Erythroblast (primary cell): ENCODE data around the gene CLDN5.

ENCODE experiments used
- DNase-seq, 2 experiments: peaks; one replicate each; lab custom pipeline; 2025; lab: John Stamatoyannopoulos, UW
- GATA1 ChIP-seq: IDR thresholded peaks from 2 replicates; pipeline ENCODE4 v1.6.1; 2011; ENCODE audit warnings: low read depth, mild to moderate bottlenecking, control low read depth, low read length, moderate library complexity
- POLR2A ChIP-seq: IDR thresholded peaks from 2 replicates; pipeline ENCODE4 v1.6.1; 2011; ENCODE audit warnings: mild to moderate bottlenecking, low read length

CLDN5 gene

GRCh38 chr22:19510919-19511341 lies 13.3 kb downstream of the CLDN5 start:
- no peak for DNase-seq
- TF ChIP-seq POLR2A: no peak
- TF ChIP-seq GATA1: no peak

DNA sequence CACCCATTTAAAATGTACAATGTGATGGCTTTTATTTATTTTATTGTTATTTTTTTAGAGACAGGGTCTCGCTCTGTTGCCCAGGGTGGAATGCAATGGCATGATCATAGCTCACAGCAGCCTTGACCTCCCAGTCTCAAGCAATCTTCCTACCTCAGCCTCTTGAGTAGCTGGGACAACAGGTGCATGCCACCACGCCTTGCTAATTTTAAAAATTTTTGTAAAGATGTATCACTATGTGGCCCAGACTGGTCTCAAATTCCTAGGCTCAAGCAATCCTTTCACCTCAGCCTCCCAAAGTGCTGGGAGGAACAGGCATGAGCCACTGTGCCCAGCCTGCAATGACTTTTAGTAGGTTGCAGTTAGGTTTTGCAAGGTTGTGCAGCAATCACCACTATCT lies 14.3 kb downstream of the CLDN5 start:
- TF ChIP-seq POLR2A: no peak
- no peak for TF ChIP-seq GATA1
- DNase-seq: no peak

- TF ChIP-seq GATA1 (no peak), POLR2A (no peak)
- DNase-seq: no peak
Measured at GRCh38 chr22:19509191-19509590, 15.0 kb downstream of the CLDN5 start.

DNA sequence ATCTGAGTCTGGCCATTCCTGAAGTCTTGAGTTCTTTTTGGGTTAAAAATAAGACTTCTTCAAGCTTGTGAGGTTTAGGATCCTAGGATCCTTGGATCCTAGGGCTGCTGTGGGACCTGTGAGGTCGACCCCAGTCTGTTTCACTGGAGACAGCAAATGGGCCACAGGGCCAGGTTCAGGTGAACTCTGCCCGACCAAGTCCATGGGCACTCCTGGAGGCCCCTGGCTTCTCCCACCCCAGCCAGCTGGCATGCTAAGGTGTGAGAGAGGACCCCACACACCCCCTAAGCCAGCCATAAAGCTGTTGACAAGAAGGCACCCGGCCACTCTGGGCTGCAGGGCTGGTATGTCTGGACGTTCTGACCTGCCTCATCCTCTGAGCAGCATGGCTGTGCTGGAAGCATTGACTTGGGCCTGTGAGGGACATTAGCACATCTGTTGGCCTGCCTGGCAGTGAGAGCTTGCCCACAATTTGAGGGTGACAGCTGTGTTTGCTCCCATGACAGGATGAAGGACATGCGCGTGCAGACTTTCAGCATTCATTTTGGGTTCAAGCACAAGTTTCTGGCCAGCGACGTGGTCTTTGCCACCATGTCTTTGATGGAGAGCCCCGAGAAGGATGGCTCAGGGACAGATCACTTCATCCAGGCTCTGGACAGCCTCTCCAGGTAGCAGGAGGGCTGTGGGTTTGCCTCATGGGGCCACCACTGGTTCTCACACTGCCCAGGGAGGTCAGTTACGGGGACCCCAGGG lies 16.0 kb downstream of the CLDN5 start:
- TF ChIP-seq POLR2A: no peak
- no peak for TF ChIP-seq GATA1
- DNase-seq: no peak

DNA sequence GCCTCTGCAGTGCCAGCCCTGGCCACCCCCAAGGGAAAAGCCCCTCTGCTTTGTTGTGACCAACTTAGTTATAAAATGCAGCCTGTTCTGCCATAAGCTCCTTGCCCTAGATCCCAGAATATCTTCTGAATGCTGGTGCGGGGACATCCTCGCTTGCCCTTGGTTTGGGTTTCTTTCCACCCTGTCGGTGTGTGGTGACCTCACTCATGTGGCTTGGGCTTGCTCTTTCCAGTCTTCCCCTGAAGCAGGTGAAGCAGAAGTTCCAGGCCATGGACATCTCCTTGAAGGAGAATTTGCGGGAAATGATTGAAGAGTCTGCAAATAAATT lies 16.7 kb downstream of the CLDN5 start:
- no peak for DNase-seq
- no peak for TF ChIP-seq GATA1
- TF ChIP-seq POLR2A: no peak

- no peak for DNase-seq
- TF ChIP-seq GATA1 (no peak), POLR2A (no peak)
Measured at GRCh38 chr22:19506212-19506611, 18.0 kb downstream of the CLDN5 start.

DNA sequence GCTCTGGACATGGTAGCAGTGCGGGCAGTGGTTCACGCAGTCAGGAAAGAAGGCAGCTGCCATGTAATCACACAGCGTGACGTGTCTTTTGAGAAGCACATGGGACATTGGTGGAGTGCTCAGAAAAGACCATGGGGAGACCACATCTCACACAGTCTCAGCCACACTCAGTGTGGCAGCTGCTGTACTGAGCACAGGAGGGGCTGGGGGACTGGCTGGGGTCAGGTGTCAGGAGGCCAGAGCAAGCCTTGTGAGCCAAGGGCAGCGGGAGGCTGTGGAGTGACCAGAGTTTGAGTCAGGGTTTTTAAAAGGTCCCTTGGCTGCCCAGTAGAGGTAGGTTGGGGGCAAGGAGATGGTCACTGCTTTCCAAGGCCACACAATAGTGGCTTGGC lies 18.5 kb downstream of the CLDN5 start:
- TF ChIP-seq GATA1 (no peak), POLR2A (no peak)
- no peak for DNase-seq

- TF ChIP-seq GATA1 (no peak), POLR2A (no peak)
- DNase-seq: no peak
Measured at GRCh38 chr22:19504900-19505734, 19.1 kb downstream of the CLDN5 start.

DNA sequence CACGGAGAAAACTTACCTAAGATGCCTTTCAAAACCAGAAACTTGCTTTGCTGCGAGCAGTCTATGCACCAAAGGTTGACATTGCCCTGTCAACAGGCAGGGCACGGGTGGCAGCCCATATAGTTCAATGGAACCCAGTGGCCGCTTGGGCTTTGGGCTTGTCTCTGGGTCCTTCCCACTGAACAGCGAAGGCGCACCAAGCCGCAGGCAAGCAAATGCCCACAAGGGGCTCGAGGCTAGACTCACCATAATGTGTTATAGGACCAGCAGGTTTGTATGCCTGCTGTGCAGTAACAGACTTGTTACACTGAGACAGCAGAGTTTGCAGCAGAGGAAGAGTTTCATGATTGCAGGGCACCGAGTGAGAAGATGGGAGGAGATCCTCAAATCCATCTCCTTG lies 20.3 kb downstream of the CLDN5 start:
- TF ChIP-seq GATA1 (no peak), POLR2A (no peak)
- DNase-seq: no peak

- no peak for DNase-seq
- TF ChIP-seq GATA1: no peak
- TF ChIP-seq POLR2A: no peak
Measured at GRCh38 chr22:19503367-19503766, 20.8 kb downstream of the CLDN5 start.

DNA sequence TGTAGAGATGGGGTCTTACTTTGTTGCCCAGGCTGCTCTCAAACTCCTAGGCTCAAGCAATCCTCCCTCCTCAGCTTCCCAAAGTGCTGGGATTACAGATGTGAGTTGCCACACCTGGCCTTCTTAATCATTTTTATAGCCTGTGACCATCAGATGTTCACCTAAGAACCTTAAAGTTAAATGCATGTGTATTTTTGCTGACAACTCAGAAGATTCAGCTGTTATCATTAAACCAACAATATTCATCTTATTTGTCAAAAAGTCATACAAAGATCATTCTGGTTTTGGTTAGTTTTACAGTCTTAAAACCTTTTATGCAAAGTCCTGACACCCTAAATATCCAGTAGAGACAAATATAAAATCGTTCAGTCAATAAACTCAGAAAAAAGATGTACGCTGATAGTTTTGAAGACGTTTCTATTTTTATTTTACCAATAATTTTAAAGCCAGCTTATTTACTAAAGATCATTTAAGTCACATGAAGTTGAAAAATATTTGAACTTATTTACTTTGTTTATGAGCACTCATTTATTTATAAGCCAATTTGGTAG lies 22.2 kb downstream of the CLDN5 start:
- no peak for DNase-seq

GRCh38 chr22:19499880-19500242 lies 24.3 kb downstream of the CLDN5 start:
- no peak for DNase-seq

More for the DNA sequence above, 22.2 kb downstream of the CLDN5 start:
- no peak for TF ChIP-seq POLR2A
- TF ChIP-seq GATA1: no peak

GRCh38 chr22:19499236-19499879 lies 24.9 kb downstream of the CLDN5 start:
- TF ChIP-seq POLR2A (no peak), GATA1 (no peak)
- DNase-seq: no peak

More at GRCh38 chr22:19499880-19500242, 24.3 kb downstream of the CLDN5 start:
- TF ChIP-seq GATA1 (no peak), POLR2A (no peak)

DNA sequence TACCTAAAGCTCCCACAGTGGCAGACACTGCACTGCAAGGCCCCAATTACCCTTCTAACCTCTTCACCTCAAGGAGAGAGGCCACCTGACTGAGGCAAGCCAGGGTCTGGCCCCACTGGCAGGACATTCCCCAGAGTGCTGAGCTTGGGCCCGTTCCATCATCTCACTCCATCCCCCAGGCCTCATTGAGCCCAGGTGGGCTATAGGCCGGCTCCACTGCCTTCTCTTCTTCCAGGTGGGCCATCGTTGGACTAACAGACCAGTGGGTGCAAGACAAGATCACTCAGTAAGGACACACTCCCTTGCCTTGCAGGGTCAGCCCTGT lies 25.4 kb downstream of the CLDN5 start:
- no peak for TF ChIP-seq GATA1
- TF ChIP-seq POLR2A: no peak

More for the DNA sequence above, 25.4 kb downstream of the CLDN5 start:
- DNase-seq: no peak
